SK-N-SH (cell line): ENCODE measurements around the gene SERPINB12. TPM values are rescaled to one million over a fixed set of nuclear protein-coding genes. Genes with fewer than 3 reads are reported as not detected.
A peak's percentile ranks its signal among the peaks of the same experiment; 100 is the strongest.

Experiments
- CTCF ChIA-PET: fragments of 300-600, 350-600 bp; formaldehyde crosslinking; extraction: SDS; loops from one replicate; lab custom pipeline; 2021; lab: Yijun Ruan, JAX
- POLR2A ChIA-PET: fragments of 350-600 bp; sonication (Branson Sonifier 250); formaldehyde crosslinking; extraction: SDS; loops from one replicate; lab custom pipeline; 2020; ENCODE audit warnings: antibody characterized with exemption, inconsistent platforms; lab: Yijun Ruan, JAX
- DNase-seq: peaks from one replicate; pipeline ENCODE4 v3.0.0; 2012
- H2AFZ ChIP-seq: fragments of 200-600 bp; sonication (generic); 2 replicates; pipeline ENCODE4 v1.8.1; 2016; ENCODE audit warnings: antibody characterized with exemption, mild to moderate bottlenecking, low read depth
- H3F3A ChIP-seq: fragments of 200-600 bp; sonication (generic); replicated peaks from 2 replicates; pipeline ENCODE3; 2016; ENCODE audit warnings: antibody characterized with exemption, mild to moderate bottlenecking; ENCODE audit not compliant: insufficient read depth
- H3K27ac ChIP-seq, 2 experiments: fragments of 200-500 bp in 1 of 2; fragments of 200-600 bp in 1 of 2; sonication (Bioruptor generic) in 1 of 2; sonication (generic), shearing (Covaris generic) in 1 of 2; 2 replicates each; pipeline versions ENCODE4 v1.5.1 to v1.6.1; 2014 to 2016; ENCODE audit warnings: low read depth in 2 of 2, inconsistent platforms in 1 of 2, low read length in 1 of 2, mild to moderate bottlenecking in 1 of 2, mixed read lengths in 1 of 2
- H3K27me3 ChIP-seq: fragments of 200-600 bp; sonication (generic), shearing (Covaris generic); 2 replicates; pipeline ENCODE4 v1.6.1; 2016; ENCODE audit warnings: mixed run types; ENCODE audit not compliant: insufficient read depth
- H3K36me3 ChIP-seq, 2 experiments: fragments of 200-500 bp in 1 of 2; fragments of 200-600 bp in 1 of 2; sonication (Bioruptor generic) in 1 of 2; sonication (generic) in 1 of 2; replicated peaks in 1 of 2; 2 replicates each; pipeline versions ENCODE3 to v1.5.1; 2014 to 2016; ENCODE audit warnings: low read length in 1 of 2, mild to moderate bottlenecking in 1 of 2; ENCODE audit not compliant: insufficient read depth in 2 of 2, control insufficient read depth in 1 of 2
- H3K4me1 ChIP-seq, 2 experiments: fragments of 200-500 bp in 1 of 2; fragments of 200-600 bp in 1 of 2; sonication (Bioruptor generic) in 1 of 2; sonication (generic), shearing (Covaris generic) in 1 of 2; 2 replicates each; pipeline versions ENCODE4 v1.5.1 to v1.6.1; 2014 to 2016; ENCODE audit warnings: low read depth in 1 of 2, low read length in 1 of 2, mixed run types in 1 of 2; ENCODE audit not compliant: insufficient read depth in 2 of 2, control insufficient read depth in 1 of 2
- H3K4me2 ChIP-seq: fragments of 200-600 bp; sonication (generic), shearing (Covaris generic); 2 replicates; pipeline ENCODE4 v1.6.1; 2017; ENCODE audit warnings: mixed run types
- H3K4me3 ChIP-seq, 2 experiments: fragments of 200-500 bp in 1 of 2; fragments of 200-600 bp in 1 of 2; sonication (Bioruptor generic) in 1 of 2; sonication (generic), shearing (Covaris generic) in 1 of 2; 2 replicates each; pipeline versions ENCODE4 v1.5.1 to v1.8.1; 2014 to 2016; ENCODE audit warnings: low read depth in 2 of 2, inconsistent platforms in 1 of 2, low read length in 1 of 2, mild to moderate bottlenecking in 1 of 2, mixed read lengths in 1 of 2, moderate library complexity in 1 of 2
- H3K79me2 ChIP-seq: fragments of 200-600 bp; sonication (generic); 2 replicates; pipeline ENCODE4 v1.8.1; 2017; ENCODE audit warnings: mild to moderate bottlenecking; ENCODE audit not compliant: insufficient read depth
- H3K9ac ChIP-seq: fragments of 200-600 bp; sonication (generic); 2 replicates; pipeline ENCODE4 v1.6.1; 2017; ENCODE audit warnings: mixed run types
- H3K9me2 ChIP-seq: fragments of 200-600 bp; sonication (generic); 2 replicates; pipeline ENCODE4 v1.6.1; 2017; ENCODE audit warnings: mixed run types
- H3K9me3 ChIP-seq: fragments of 200-600 bp; sonication (generic); 2 replicates; pipeline ENCODE4 v1.6.1; 2017; ENCODE audit warnings: mixed run types, mild to moderate bottlenecking, moderate library complexity
- H4K20me1 ChIP-seq: fragments of 200-600 bp; sonication (generic); 2 replicates; pipeline ENCODE4 v1.6.1; 2017; ENCODE audit warnings: mild to moderate bottlenecking, mixed run types; ENCODE audit not compliant: insufficient read depth
- CHD2 ChIP-seq: fragments of 150-350 bp; IDR thresholded peaks from 2 replicates; pipeline ENCODE4 v1.6.1; 2018; ENCODE audit warnings: low read length; ENCODE audit not compliant: partially characterized antibody
- ELF1 ChIP-seq: IDR thresholded peaks from 2 replicates; pipeline ENCODE4 v1.4.0; 2012
- EP300 ChIP-seq, 2 experiments: IDR thresholded peaks; 2 replicates each; pipeline versions ENCODE4 v1.4.0 to v1.6.1; 2012; ENCODE audit warnings: borderline replicate concordance in 1 of 2, low read depth in 1 of 2, low read length in 1 of 2
- FOXJ3 ChIP-seq: sonication (generic); formaldehyde crosslinking; IDR thresholded peaks from 2 replicates; pipeline ENCODE4 v1.5.1; 2020; ENCODE audit warnings: mild to moderate bottlenecking, missing genetic modification reagents
- FOXM1 ChIP-seq: IDR thresholded peaks from 2 replicates; pipeline ENCODE4 v1.4.0; 2012; ENCODE audit warnings: low read depth, mild to moderate bottlenecking
- GATA2 ChIP-seq: sonication (generic); formaldehyde crosslinking; IDR thresholded peaks from 2 replicates; pipeline ENCODE4 v1.5.0; 2020; ENCODE audit warnings: mild to moderate bottlenecking, missing genetic modification reagents
- JUND ChIP-seq: IDR thresholded peaks from 2 replicates; pipeline ENCODE4 v1.4.0; 2012
- MXI1 ChIP-seq: IDR thresholded peaks from 2 replicates; pipeline ENCODE4 v1.6.1; 2012; ENCODE audit warnings: mild to moderate bottlenecking, low read depth, low read length, improper control_type of control experiment
- NFIC ChIP-seq: IDR thresholded peaks from 2 replicates; pipeline ENCODE4 v1.4.0; 2012; ENCODE audit warnings: borderline replicate concordance
- POLR2AphosphoS5 ChIP-seq: IDR thresholded peaks from 2 replicates; pipeline ENCODE4 v1.6.1; 2012; ENCODE audit warnings: low read depth, low read length
- RAD21 ChIP-seq: IDR thresholded peaks from 2 replicates; pipeline ENCODE4 v1.6.1; 2012; ENCODE audit warnings: mild to moderate bottlenecking, low read length
- RCOR1 ChIP-seq: fragments of 150-350 bp; IDR thresholded peaks from 2 replicates; pipeline ENCODE4 v1.6.1; 2017; ENCODE audit warnings: antibody characterized with exemption, low read length
- RFX5 ChIP-seq: IDR thresholded peaks from 2 replicates; pipeline ENCODE4 v1.6.1; 2012; ENCODE audit warnings: mild to moderate bottlenecking, improper control_type of control experiment, low read length
- RXRA ChIP-seq: IDR thresholded peaks from 2 replicates; pipeline ENCODE4 v1.4.0; 2012; ENCODE audit warnings: low read depth, mild to moderate bottlenecking, borderline replicate concordance
- TEAD4 ChIP-seq: IDR thresholded peaks from 2 replicates; pipeline ENCODE4 v1.4.0; 2012; ENCODE audit warnings: mild to moderate bottlenecking, borderline replicate concordance; ENCODE audit not compliant: insufficient read depth
- YY1 ChIP-seq: IDR thresholded peaks from 2 replicates; pipeline ENCODE4 v1.4.0; 2012; ENCODE audit warnings: low read depth, mild to moderate bottlenecking
- WGBS: methylation state at CpG from one replicate; pipeline ENCODE4 v1.1.6; 2017; ENCODE audit warnings: low lambda C conversion rate; 5-methylcytosine and 5-hydroxymethylcytosine counted together
- polyA plus RNA-seq, 3 experiments: library from polyadenylated mRNA; depleted of rRNA; stranded (reverse); fragments of >200 nt; gene quantifications; 2 replicates each; pipeline ENCODE4 v1.2.3, GENCODE V29; 2012
- TF ChIP-seq, protein P1 (sequence below): IDR thresholded peaks from 2 replicates; pipeline ENCODE4 v1.4.0; 2012; ENCODE audit warnings: low read depth, borderline replicate concordance
- TF ChIP-seq, protein P2 (sequence below): IDR thresholded peaks from 2 replicates; pipeline ENCODE4 v1.6.1; 2012; ENCODE audit warnings: mild to moderate bottlenecking, low read depth, low read length, moderate library complexity
- TF ChIP-seq, protein P3 (sequence below): IDR thresholded peaks from 2 replicates; pipeline ENCODE4; 2012
- TF ChIP-seq, protein P4 (sequence below): fragments of 150-350 bp; IDR thresholded peaks from 2 replicates; pipeline ENCODE4 v1.6.1; 2017; ENCODE audit warnings: antibody characterized with exemption, low read length, low read depth, borderline replicate concordance

The SERPINB12 gene
- polyA plus RNA-seq, 1 of the 3 experiments (the other 2 are of a cell fraction), result not detected

DNA sequence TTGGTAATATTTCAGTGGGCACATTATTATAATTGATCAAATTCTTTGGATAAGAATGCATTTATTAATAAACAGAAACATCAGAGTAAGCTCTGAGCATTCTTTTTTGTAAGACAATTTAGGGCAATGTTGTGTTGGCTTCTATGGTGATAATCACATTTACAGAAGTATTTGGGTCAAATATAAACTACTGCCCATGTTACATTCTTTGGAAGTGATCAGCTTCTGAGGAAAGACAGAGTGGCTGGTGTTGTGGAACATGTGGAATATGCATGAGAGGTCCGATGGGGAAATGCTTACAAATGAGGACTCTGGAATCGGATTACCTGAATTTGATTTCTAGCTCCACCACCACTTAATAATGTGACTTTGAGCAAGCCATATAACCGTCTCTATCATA is 64.4 kb downstream of the SERPINB12 start:
- Histone ChIP-seq H3K79me2 (no peaks in the 10 kb centered on the region), H3K27ac (no peak overlapping the region), H3K9me3 (no peaks in the 10 kb centered on the region), H3F3A (no peaks in the 10 kb centered on the region), H3K4me3 (no peak overlapping the region), H2AFZ (peak overlapping the region; percentile 4; the same call in 1 of the 2 replicates), H3K9me2 (no peaks in the 10 kb centered on the region), H4K20me1 (no peaks in the 10 kb centered on the region), H3K9ac (no peak overlapping the region), H3K4me1 (no peaks in the 10 kb centered on the region), H3K4me2 (no peak overlapping the region), H3K27me3 (peaks cover 5% of the 10 kb centered on the region; the same call in 1 of the 2 replicates), H3K36me3 (no peaks in the 10 kb centered on the region)
- WGBS, result 19% methylated on average over 3 of the region's 3 CpGs
- ChIA-PET POLR2A (no interaction called here), CTCF (no interaction called here)
- TF ChIP-seq JUND (no peak), RAD21 (no peak), TEAD4 (no peak), POLR2AphosphoS5 (no peak), FOXM1 (no peak), RCOR1 (no peak), MXI1 (no peak), EP300 (IDR thresholded peaks at IDR 0.05; ENCODE audit: borderline replicate concordance in 1 of 2, low read depth in 1 of 2, low read length in 1 of 2) (no peak), YY1 (no peak), NFIC (no peak), RXRA (no peak), ELF1 (no peak), GATA2 (no peak), FOXJ3 (no peak), CHD2 (no peak), RFX5 (no peak)
- TF ChIP-seq, protein P1, sequence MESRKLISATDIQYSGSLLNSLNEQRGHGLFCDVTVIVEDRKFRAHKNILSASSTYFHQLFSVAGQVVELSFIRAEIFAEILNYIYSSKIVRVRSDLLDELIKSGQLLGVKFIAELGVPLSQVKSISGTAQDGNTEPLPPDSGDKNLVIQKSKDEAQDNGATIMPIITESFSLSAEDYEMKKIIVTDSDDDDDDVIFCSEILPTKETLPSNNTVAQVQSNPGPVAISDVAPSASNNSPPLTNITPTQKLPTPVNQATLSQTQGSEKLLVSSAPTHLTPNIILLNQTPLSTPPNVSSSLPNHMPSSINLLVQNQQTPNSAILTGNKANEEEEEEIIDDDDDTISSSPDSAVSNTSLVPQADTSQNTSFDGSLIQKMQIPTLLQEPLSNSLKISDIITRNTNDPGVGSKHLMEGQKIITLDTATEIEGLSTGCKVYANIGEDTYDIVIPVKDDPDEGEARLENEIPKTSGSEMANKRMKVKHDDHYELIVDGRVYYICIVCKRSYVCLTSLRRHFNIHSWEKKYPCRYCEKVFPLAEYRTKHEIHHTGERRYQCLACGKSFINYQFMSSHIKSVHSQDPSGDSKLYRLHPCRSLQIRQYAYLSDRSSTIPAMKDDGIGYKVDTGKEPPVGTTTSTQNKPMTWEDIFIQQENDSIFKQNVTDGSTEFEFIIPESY, result no peak
- TF ChIP-seq, protein P2, sequence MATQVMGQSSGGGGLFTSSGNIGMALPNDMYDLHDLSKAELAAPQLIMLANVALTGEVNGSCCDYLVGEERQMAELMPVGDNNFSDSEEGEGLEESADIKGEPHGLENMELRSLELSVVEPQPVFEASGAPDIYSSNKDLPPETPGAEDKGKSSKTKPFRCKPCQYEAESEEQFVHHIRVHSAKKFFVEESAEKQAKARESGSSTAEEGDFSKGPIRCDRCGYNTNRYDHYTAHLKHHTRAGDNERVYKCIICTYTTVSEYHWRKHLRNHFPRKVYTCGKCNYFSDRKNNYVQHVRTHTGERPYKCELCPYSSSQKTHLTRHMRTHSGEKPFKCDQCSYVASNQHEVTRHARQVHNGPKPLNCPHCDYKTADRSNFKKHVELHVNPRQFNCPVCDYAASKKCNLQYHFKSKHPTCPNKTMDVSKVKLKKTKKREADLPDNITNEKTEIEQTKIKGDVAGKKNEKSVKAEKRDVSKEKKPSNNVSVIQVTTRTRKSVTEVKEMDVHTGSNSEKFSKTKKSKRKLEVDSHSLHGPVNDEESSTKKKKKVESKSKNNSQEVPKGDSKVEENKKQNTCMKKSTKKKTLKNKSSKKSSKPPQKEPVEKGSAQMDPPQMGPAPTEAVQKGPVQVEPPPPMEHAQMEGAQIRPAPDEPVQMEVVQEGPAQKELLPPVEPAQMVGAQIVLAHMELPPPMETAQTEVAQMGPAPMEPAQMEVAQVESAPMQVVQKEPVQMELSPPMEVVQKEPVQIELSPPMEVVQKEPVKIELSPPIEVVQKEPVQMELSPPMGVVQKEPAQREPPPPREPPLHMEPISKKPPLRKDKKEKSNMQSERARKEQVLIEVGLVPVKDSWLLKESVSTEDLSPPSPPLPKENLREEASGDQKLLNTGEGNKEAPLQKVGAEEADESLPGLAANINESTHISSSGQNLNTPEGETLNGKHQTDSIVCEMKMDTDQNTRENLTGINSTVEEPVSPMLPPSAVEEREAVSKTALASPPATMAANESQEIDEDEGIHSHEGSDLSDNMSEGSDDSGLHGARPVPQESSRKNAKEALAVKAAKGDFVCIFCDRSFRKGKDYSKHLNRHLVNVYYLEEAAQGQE, result no peak
- TF ChIP-seq, protein P3, sequence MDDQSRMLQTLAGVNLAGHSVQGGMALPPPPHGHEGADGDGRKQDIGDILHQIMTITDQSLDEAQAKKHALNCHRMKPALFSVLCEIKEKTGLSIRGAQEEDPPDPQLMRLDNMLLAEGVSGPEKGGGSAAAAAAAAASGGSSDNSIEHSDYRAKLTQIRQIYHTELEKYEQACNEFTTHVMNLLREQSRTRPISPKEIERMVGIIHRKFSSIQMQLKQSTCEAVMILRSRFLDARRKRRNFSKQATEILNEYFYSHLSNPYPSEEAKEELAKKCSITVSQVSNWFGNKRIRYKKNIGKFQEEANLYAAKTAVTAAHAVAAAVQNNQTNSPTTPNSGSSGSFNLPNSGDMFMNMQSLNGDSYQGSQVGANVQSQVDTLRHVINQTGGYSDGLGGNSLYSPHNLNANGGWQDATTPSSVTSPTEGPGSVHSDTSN, result no peak
- TF ChIP-seq, protein P4, sequence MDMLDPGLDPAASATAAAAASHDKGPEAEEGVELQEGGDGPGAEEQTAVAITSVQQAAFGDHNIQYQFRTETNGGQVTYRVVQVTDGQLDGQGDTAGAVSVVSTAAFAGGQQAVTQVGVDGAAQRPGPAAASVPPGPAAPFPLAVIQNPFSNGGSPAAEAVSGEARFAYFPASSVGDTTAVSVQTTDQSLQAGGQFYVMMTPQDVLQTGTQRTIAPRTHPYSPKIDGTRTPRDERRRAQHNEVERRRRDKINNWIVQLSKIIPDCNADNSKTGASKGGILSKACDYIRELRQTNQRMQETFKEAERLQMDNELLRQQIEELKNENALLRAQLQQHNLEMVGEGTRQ, result no peak
- no peak for DNase-seq
